Measurements from ENCODE around the gene LCOR.
"Not testable (repeated sequence)": the region's sequence is repeated elsewhere in the genome, so short reads cannot be mapped to it uniquely, and the experiment has no call there.

Gene LCOR

DNA sequence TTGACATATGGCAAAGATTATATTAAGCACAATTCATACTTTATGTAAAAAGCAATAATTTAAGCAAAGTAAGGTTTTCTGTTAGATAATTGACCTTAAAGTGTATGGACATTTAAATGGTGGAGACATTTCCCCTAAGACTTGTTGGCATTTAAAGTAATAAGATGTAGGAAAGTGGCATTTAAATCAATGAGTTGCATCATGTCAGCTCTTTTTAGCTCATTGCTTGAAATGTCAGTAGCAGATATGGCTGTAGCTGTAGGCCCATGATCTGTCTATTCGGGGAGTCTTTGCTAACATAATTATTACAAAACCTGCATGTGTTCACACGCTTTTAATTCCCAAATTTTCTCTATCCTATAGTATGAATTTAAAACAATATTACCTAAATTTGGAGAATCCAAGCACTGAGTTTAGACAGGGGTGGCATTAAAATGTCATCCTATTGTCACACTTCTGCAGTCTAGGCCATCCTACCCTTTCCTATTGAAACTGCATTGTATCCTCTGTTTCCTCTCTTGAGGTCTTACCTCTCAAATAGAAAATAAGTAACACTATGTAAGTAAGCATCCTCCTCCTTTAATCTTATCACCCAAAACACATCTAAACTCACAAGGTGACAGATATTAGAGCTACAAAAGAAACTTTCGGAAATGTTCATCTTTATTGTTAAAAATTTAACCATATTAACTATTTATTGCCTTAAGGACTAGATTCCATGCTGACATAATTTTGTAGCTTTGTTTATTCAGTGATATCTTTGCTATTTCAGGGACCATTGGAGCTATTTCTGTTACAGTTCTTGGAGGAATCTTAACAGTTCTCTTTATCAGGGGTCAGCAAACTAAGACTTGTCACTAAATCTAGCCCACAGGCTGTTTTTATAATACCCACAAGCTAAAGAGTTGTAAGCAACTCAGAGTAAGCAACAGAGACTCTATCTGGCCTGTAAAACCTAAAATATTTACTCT lies 91.2 kb downstream of the LCOR start:
- Mint-ChIP-seq H3K4me3 (no peak overlapping the region), H3K9me3 (no peaks in the 10 kb centered on the region), H3K36me3 (peaks cover 21% of the 10 kb centered on the region), H3K4me1 (peaks cover 25% of the 10 kb centered on the region), H3K27ac (no peak overlapping the region)
- ATAC-seq (no peak), DNase-seq (ENCODE audit: low spot score in 2 of 2) (no peak)

DNA sequence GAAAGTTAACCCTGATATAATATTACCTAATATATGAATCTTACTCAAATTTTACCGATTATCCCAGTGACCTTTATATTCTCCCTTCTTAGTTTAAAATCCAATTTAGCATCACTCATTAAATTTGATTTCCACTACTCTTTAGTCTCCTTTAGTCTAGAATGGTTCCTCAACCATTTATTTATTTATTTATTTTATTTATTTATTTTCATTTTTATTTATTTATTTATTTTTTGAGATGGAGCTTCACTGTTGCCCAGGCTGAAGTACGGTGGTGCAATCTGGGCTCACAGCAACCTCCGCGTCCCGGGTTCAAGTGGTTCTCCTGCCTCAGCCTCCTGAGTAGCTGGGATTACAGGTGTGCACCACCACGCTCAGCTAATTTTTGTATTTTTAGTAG lies 92.8 kb downstream of the LCOR start:
- peaks cover 23% of the 10 kb centered on the region for H3K36me3 Mint-ChIP-seq
- no peak for DNase-seq (ENCODE audit: low spot score in 2 of 2)
- H3K4me3 Mint-ChIP-seq: no peak overlapping the region
- H3K4me1 Mint-ChIP-seq: peaks cover 17% of the 10 kb centered on the region
- H3K27ac Mint-ChIP-seq: no peak overlapping the region
- no peaks in the 10 kb centered on the region for H3K9me3 Mint-ChIP-seq
- ATAC-seq: no peak

DNA sequence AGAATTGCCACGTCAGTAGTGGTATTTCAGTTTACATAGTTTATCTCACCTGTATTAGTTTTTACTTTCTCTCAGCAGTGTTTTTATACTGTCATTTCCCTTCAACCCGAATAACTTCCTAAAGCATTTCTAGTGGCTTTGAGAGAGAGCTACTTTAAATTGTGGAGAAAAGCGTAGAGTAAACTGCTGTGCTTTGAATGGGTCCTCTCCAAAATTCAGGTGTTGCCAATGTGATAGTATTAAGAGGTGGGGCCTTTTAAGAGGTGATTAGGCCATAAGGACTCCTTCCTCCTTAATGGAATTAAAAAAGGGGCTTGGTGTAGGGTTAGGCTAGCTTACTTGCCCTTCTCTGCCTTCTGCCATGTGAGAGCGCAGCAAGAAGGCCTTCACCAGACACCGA lies 98.4 kb downstream of the LCOR start:
- H3K27ac Mint-ChIP-seq: no peak overlapping the region
- peaks cover 13% of the 10 kb centered on the region for H3K36me3 Mint-ChIP-seq
- no peak overlapping the region for H3K4me3 Mint-ChIP-seq
- peaks cover 6% of the 10 kb centered on the region for H3K4me1 Mint-ChIP-seq
- H3K9me3 Mint-ChIP-seq: no peaks in the 10 kb centered on the region
- ATAC-seq: no peak
- no peak for DNase-seq (ENCODE audit: low spot score in 2 of 2)

DNA sequence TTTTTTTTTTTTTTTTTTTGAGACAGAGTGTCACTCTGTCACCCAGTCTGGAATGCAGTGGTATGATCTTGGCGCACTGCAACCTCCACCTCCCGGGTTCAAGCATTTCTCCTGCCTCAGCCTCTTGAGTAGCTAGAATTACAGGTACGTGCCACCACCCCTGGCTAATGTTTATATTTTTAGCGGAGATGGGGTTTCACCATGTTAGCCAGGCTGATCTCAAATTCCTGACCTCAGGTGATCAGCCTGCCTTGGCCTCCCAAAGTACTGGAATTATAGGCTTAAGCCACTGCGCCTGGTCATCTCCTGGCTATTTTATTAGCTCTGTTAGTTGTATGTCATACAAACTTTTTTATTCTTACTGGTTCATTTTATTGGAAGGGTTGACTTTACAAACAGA lies 103.0 kb downstream of the LCOR start:
- H3K36me3 Mint-ChIP-seq: peaks cover 11% of the 10 kb centered on the region
- ATAC-seq: no peak
- H3K4me1 Mint-ChIP-seq: no peaks in the 10 kb centered on the region
- no peak overlapping the region for H3K27ac Mint-ChIP-seq
- DNase-seq (ENCODE audit: low spot score in 2 of 2): no peak
- no peak overlapping the region for H3K4me3 Mint-ChIP-seq
- H3K9me3 Mint-ChIP-seq: no peaks in the 10 kb centered on the region

DNA sequence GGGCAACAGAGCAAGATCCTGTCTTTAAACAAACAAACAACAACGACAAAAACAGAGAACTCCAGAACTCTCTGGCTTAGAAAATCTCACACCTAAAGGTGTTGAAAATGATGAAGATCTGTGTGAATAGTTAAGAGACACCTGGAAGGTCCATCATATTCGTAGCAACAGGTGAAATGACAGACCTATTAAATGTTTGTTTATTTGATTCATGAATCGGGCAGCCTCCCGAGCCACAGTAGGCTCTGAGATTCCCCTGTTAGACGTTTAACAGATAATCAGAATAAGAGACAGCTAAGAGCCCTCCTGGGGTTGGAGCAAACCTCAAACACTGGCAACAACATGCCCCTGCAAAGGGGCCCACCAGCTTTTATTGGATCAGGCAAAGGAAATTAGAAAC lies 103.7 kb downstream of the LCOR start:
- Mint-ChIP-seq H3K4me3 (no peak overlapping the region), H3K9me3 (no peaks in the 10 kb centered on the region), H3K4me1 (no peaks in the 10 kb centered on the region), H3K27ac (peak overlapping the region; percentile 63), H3K36me3 (peaks cover 11% of the 10 kb centered on the region)
- ATAC-seq (no peak), DNase-seq (ENCODE audit: low spot score in 2 of 2) (no peak)

DNA sequence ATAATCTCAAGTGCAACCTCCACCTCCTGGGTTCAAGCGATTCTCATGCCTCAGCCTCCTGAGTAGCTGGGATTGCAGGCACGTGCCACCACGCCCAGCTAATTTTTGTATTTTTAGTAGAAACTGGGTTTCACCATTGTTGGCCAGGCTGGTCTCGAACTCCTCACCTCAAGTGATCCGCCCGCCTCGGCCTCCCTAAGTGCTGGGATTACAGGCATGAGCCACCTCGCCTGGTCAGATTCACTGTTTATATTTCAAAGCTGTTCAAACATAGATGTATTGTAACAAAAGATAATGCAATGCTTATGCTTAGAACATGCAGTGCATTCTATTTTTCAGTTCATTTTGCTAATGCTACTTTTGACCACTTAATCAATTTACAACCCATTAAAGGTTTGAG lies 111.1 kb downstream of the LCOR start:
- peaks cover 11% of the 10 kb centered on the region for H3K4me1 Mint-ChIP-seq
- ATAC-seq; DNase-seq (ENCODE audit: low spot score in 2 of 2); H3K4me3 Mint-ChIP-seq; H3K27ac Mint-ChIP-seq; H3K9me3 Mint-ChIP-seq: not testable (repeated sequence)
- peaks cover 26% of the 10 kb centered on the region for H3K36me3 Mint-ChIP-seq

DNA sequence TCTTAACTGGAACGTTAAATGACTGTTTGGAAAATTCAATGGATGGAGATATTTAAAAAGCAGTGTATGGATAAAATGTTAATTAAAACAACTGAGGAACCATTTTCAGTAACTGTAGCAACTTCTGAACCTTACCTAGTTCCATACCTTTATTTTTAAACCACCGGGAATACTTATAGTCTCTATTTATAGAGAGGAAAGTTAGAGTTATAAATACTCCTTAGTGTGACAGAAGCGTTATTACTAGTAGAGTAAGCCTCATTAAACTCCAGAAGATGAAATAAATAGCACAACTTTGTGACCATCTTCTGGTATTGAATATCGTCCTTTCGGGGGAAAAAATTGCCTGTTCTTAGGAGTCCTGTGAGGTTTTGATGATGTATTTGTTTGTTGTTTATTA lies 114.9 kb downstream of the LCOR start:
- Mint-ChIP-seq H3K36me3 (peaks cover 48% of the 10 kb centered on the region), H3K27ac (no peak overlapping the region), H3K9me3 (no peaks in the 10 kb centered on the region), H3K4me1 (peaks cover 11% of the 10 kb centered on the region), H3K4me3 (no peak overlapping the region)
- ATAC-seq (no peak), DNase-seq (ENCODE audit: low spot score in 2 of 2) (no peak)

DNA sequence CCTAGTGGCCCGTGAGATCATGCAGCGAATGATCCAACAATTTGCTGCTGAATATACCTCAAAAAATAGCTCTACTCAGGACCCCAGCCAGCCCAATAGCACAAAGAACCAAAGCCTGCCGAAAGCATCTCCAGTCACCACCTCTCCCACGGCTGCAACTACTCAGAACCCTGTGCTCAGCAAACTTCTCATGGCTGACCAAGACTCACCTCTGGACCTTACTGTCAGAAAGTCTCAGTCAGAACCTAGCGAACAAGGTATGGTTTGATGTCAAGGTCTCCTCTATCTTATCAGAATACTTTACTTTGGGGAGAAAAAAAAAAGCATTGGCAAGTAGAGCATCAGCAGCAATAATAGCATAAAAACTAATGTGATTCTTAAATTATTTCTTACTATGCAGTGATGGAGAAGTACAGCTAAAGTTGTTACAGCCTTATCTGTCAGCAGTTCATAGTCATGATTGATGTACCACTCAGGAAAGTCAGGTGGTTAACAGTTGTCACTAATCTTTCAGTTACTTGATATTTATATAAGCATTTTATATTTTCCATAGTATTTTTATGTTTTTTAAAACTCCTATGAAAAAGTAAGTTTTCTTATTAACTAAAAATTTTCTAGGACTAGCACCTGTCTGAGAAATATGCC lies 117.1 kb downstream of the LCOR start:
- H3K36me3 Mint-ChIP-seq: peaks cover 54% of the 10 kb centered on the region
- H3K9me3 Mint-ChIP-seq: no peaks in the 10 kb centered on the region
- no peak overlapping the region for H3K4me3 Mint-ChIP-seq
- peaks cover 11% of the 10 kb centered on the region for H3K4me1 Mint-ChIP-seq
- DNase-seq (ENCODE audit: low spot score in 2 of 2) (no peak), ATAC-seq (no peak)
- H3K27ac Mint-ChIP-seq: no peak overlapping the region

DNA sequence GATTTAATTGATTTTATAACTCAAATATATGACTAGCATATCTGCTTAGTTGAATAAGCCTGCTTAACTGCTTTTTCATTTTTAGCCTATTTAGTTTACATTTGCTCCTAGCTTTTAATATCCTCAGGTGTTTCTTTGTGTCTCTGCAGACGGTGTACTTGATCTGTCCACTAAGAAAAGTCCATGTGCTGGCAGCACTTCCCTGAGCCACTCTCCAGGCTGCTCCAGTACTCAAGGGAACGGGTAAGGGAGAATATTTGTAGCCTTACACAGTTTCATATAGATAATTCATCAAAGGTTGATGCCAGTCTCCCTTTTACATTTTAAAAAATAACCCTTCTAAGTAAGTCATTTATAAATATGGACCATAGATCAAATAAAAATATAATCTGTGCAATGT lies 119.9 kb downstream of the LCOR start:
- DNase-seq (ENCODE audit: low spot score in 2 of 2): no peak
- Mint-ChIP-seq H3K4me3 (no peak overlapping the region), H3K36me3 (peaks cover 67% of the 10 kb centered on the region), H3K9me3 (no peaks in the 10 kb centered on the region), H3K4me1 (peaks cover 5% of the 10 kb centered on the region), H3K27ac (peak overlapping the region; percentile 57)
- ATAC-seq: no peak

DNA sequence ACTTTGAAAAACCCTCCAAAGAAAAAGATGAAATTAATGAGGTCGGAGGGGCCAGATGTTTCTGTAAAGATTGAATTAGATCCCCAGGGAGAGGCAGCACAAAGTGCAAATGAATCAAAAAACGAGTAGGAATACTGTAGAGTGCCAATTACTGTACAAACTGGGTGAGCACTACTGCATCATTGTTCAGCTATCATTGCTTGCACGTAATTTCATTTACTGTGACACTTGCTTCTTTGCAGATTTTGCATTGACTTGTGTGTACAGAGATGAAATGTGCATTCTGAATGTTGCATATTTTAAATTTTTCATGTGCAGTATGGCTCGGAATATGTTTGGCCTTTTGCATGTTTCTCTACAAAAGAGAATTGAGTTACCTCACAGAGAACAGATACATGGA lies 123.7 kb downstream of the LCOR start:
- Mint-ChIP-seq H3K27ac (no peak overlapping the region), H3K4me1 (peaks cover 10% of the 10 kb centered on the region), H3K4me3 (no peak overlapping the region), H3K9me3 (no peaks in the 10 kb centered on the region), H3K36me3 (peaks cover 60% of the 10 kb centered on the region)
- DNase-seq (ENCODE audit: low spot score in 2 of 2) (no peak), ATAC-seq (no peak)

DNA sequence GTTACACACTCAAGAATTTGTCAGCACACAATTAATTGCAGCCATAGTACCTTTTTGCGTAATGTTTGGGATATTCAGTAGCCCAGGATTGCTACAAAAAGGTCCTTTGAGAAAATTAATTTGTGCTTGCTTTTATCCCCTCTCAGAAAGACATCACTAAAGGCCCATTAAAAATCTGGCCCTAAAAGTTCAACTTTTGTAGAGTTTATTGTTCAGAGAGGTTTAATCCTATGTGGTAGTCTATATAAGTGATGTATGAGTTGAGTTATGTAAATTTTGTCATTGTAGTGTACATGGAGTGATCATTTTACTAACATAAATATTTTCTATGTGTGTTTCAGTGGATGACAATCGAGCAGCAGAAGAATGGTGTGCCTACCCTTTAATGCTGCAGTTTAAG lies 126.0 kb downstream of the LCOR start:
- Mint-ChIP-seq H3K4me1 (peaks cover 13% of the 10 kb centered on the region), H3K9me3 (no peaks in the 10 kb centered on the region), H3K27ac (no peak overlapping the region), H3K36me3 (peaks cover 43% of the 10 kb centered on the region), H3K4me3 (no peak overlapping the region)
- ATAC-seq (no peak), DNase-seq (ENCODE audit: low spot score in 2 of 2) (no peak)

DNA sequence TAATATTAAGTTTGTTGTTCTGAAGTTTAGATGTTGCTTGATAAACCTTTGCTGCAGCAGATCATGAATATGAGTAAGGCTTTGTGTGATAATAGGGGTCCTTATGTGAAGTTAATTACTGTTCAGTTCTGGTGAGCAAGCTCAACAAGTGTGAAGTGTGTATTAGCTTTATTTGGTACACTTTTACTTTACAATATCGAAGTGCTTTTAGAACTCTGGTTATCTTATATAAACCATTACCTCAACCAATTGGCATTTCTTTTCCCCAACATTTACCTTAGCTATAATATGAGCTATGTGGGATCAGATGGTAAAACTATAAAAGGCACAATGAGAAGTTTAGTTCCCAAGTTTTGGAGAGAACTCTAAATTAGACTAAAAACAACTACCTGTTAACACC lies 127.6 kb downstream of the LCOR start:
- peaks cover 39% of the 10 kb centered on the region for H3K36me3 Mint-ChIP-seq
- no peak for ATAC-seq

DNA sequence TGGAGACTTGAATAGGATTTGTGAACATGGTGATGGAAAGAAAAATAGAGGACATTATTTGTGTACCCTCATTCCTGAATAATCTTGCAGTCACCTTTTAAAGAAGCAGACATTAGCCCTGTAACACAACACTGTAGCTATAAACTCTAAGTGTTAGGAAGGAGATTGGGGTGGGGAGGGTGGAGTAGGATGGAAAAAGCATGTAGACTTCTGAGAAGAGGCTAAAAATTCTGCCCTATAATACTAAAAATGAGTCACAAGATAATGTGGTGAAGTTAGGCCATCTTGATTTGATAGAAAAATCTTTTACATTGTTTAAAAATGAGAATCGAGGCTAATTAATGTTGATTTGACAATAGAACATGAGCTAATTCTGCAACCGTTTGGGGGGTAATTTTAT lies 128.8 kb downstream of the LCOR start:
- no peak overlapping the region for H3K4me3 Mint-ChIP-seq
- DNase-seq (ENCODE audit: low spot score in 2 of 2) (no peak), ATAC-seq (peak; percentile 70)
- no peaks in the 10 kb centered on the region for H3K9me3 Mint-ChIP-seq
- H3K27ac Mint-ChIP-seq: peak overlapping the region; percentile 20
- H3K4me1 Mint-ChIP-seq: peaks cover 13% of the 10 kb centered on the region
- peaks cover 28% of the 10 kb centered on the region for H3K36me3 Mint-ChIP-seq

More for the DNA sequence above, 127.6 kb downstream of the LCOR start:
- H3K4me3 Mint-ChIP-seq: no peak overlapping the region
- H3K4me1 Mint-ChIP-seq: peaks cover 13% of the 10 kb centered on the region
- H3K9me3 Mint-ChIP-seq: no peaks in the 10 kb centered on the region
- DNase-seq (ENCODE audit: low spot score in 2 of 2): no peak
- no peak overlapping the region for H3K27ac Mint-ChIP-seq

DNA sequence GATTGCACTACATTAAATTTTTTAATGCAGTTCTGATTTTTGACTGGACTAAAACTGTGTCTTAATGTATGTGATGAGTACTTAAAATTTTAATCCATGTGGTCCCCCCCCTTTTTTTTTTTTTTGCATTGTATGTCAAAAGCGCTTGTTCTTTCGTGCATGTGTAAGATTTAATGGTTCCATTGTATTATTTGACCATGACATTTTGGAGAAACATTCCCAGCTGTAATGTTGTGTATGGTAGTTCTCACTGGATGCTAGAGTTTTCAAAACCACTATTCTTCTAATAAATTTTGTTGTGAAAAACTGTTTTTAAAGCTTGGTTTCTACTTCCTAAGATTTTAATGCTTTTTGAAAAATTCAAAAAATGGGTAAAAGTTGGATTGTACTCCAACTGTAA lies 132.0 kb downstream of the LCOR start:
- no peaks in the 10 kb centered on the region for H3K9me3 Mint-ChIP-seq
- DNase-seq (ENCODE audit: low spot score in 2 of 2) (no peak), ATAC-seq (no peak)
- no peak overlapping the region for H3K27ac Mint-ChIP-seq
- peaks cover 7% of the 10 kb centered on the region for H3K36me3 Mint-ChIP-seq
- H3K4me1 Mint-ChIP-seq: peaks cover 13% of the 10 kb centered on the region
- H3K4me3 Mint-ChIP-seq: no peak overlapping the region

DNA sequence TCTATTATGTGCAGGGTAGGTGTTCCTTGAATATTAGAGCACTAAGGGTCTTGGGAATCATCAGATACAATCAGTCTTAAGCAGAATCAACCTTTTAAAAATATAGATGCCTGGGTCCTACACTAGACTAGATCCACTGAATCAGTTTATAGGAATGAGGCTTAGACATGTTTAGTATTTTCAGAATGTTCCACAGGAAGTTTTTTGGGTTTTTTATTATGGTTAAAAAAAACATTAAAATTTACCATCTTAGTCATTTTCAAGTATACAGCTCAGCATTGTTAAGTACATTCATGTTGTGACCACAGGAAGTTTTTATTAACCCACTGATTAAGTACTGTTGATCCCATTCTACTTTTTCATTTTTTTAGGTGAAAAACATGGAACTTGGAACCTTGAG lies 135.7 kb downstream of the LCOR start:
- DNase-seq (ENCODE audit: low spot score in 2 of 2) (no peak), ATAC-seq (no peak)
- no peak overlapping the region for H3K27ac Mint-ChIP-seq
- no peak overlapping the region for H3K4me3 Mint-ChIP-seq
- H3K9me3 Mint-ChIP-seq: no peaks in the 10 kb centered on the region
- H3K36me3 Mint-ChIP-seq: peaks cover 7% of the 10 kb centered on the region
- no peaks in the 10 kb centered on the region for H3K4me1 Mint-ChIP-seq
